HepG2 (cell line): ENCODE data around the gene SLC25A51. TPM values are rescaled to one million over a fixed set of nuclear protein-coding genes. Genes with fewer than 3 reads are reported as not detected.

Experiments
- ATAC-seq: fragments of 200-7000 bp; cut with Tn5 transposase; 3 replicates; pipeline ENCODE4 v1.9.1; 2020; ENCODE audit warnings: mild to moderate bottlenecking, moderate library complexity
- BruUV-seq: library from RNA; stranded (reverse); fragments of 400-500 nt; replicated peaks from 2 replicates; lab custom pipeline; 2021; lab: Mats Ljungman, UMichigan
- CTCF ChIA-PET: fragments of 300-600 bp; formaldehyde crosslinking; extraction: SDS; loops from one replicate; lab custom pipeline; 2021; ENCODE audit warnings: low total read pairs, inconsistent platforms, low intra/inter-chr PET ratio; lab: Yijun Ruan, JAX
- POLR2A ChIA-PET: fragments of 350-600 bp; sonication (Branson Sonifier 250); formaldehyde crosslinking; loops from one replicate; lab custom pipeline; 2020; ENCODE audit warnings: antibody characterized with exemption, inconsistent platforms; lab: Yijun Ruan, JAX
- DNase-seq: peaks from one replicate; pipeline ENCODE4 v3.0.0-alpha.2; 2015; ENCODE audit warnings: low spot score
- FAIRE-seq: peaks from 3 replicates; lab custom pipeline; 2011; peaks lifted over from hg19 to GRCh38; lab: Jason Lieb, UNC
- H2AFZ ChIP-seq: one replicate; pipeline ENCODE4 v1.6.1; 2011; ENCODE audit warnings: low read length, inconsistent platforms
- H3K27ac ChIP-seq: fragments of 300-600 bp; 3 replicates; pipeline ENCODE4 v1.8.0; 2011; ENCODE audit warnings: mixed run types, mild to moderate bottlenecking, mixed read lengths, low read length, inconsistent platforms; ENCODE audit not compliant: insufficient read depth; ENCODE audit errors: extremely low read length
- H3K27me3 ChIP-seq, 2 experiments: fragments of 200-600 bp in 1 of 2; 2 replicates in 1 of 2; 3 replicates in 1 of 2; pipeline versions ENCODE4 v1.6.0 to v1.8.0; 2011; ENCODE audit warnings: low read length in 2 of 2, mild to moderate bottlenecking in 2 of 2, moderate library complexity in 2 of 2, inconsistent platforms in 1 of 2; ENCODE audit not compliant: insufficient read depth in 2 of 2, control insufficient read depth in 1 of 2
- H3K36me3 ChIP-seq, 2 experiments: fragments of 200-600 bp in 1 of 2; replicated peaks in 1 of 2; 2 replicates in 1 of 2; 3 replicates in 1 of 2; pipeline versions ENCODE4 v1.5.1 to v1.8.0; 2011; ENCODE audit warnings: low read length in 2 of 2, inconsistent platforms in 1 of 2; ENCODE audit not compliant: insufficient read depth in 2 of 2, control insufficient read depth in 1 of 2
- H3K4me1 ChIP-seq: 2 replicates; pipeline ENCODE4 v1.5.1; 2012; ENCODE audit warnings: low read length, inconsistent platforms; ENCODE audit not compliant: insufficient read depth
- H3K4me2 ChIP-seq: 2 replicates; pipeline ENCODE4 v1.6.0; 2011; ENCODE audit warnings: low read depth, low read length, inconsistent platforms
- H3K4me3 ChIP-seq, 3 experiments: fragments of 200-600 bp in 1 of 3; sonication (generic), shearing (Covaris generic) in 1 of 3; replicated peaks in 1 of 3; 2 replicates each; pipeline ENCODE4 v1.5.1; 2011 to 2016; ENCODE audit warnings: low read length in 3 of 3, inconsistent platforms in 2 of 3, low read depth in 2 of 3, mild to moderate bottlenecking in 2 of 3, control low read depth in 1 of 3, mixed read lengths in 1 of 3; ENCODE audit not compliant: insufficient read depth in 1 of 3
- H3K79me2 ChIP-seq: one replicate; pipeline ENCODE4 v1.6.1; 2011; ENCODE audit warnings: low read length, inconsistent platforms; ENCODE audit not compliant: insufficient read depth
- H3K9ac ChIP-seq: 2 replicates; pipeline ENCODE4 v1.6.0; 2011; ENCODE audit warnings: mild to moderate bottlenecking, low read depth, low read length, inconsistent platforms; ENCODE audit not compliant: insufficient read depth
- H3K9me3 ChIP-seq: 2 replicates; pipeline ENCODE4 v1.5.1; 2012; ENCODE audit warnings: mild to moderate bottlenecking, low read length
- H4K20me1 ChIP-seq: 2 replicates; pipeline ENCODE4 v1.6.0; 2011; ENCODE audit warnings: inconsistent platforms, mild to moderate bottlenecking, low read length, moderate library complexity; ENCODE audit not compliant: insufficient read depth
- CCDC6 ChIP-seq: sonication (generic); formaldehyde crosslinking; IDR thresholded peaks from 2 replicates; pipeline ENCODE4 v1.8.1; 2022; ENCODE audit warnings: mild to moderate bottlenecking, missing genetic modification reagents, moderate library complexity
- EHMT2 ChIP-seq: fragments of 200-600 bp; sonication (generic); IDR thresholded peaks from 2 replicates; pipeline ENCODE4 v1.7.0; 2017; ENCODE audit warnings: antibody characterized with exemption, low read depth, low read length, borderline replicate concordance
- HNRNPL ChIP-seq: fragments of 200-400 bp; formaldehyde crosslinking; IDR thresholded peaks from 2 replicates; pipeline ENCODE4 v1.6.1; 2017; ENCODE audit warnings: mild to moderate bottlenecking, low read depth, low read length
- NFKBIZ ChIP-seq: IDR thresholded peaks from 2 replicates; pipeline ENCODE4 v1.6.1; 2018; ENCODE audit warnings: missing genetic modification reagents, missing compliant biosample characterization
- POLR2AphosphoS2 ChIP-seq: IDR thresholded peaks from 2 replicates; pipeline ENCODE4 v1.6.1; 2011; ENCODE audit warnings: low read depth, low read length, improper control_type of control experiment
- REL ChIP-seq: sonication (generic); formaldehyde crosslinking; conservative IDR thresholded peaks from 2 replicates; pipeline ENCODE4 v1.8.0; 2022; ENCODE audit warnings: mild to moderate bottlenecking, missing genetic modification reagents, moderate library complexity
- SRY ChIP-seq: sonication (generic); formaldehyde crosslinking; IDR thresholded peaks from 2 replicates; pipeline ENCODE4 v1.8.0; 2022; ENCODE audit warnings: mild to moderate bottlenecking, missing genetic modification reagents
- TRIM24 ChIP-seq: sonication (generic); formaldehyde crosslinking; IDR thresholded peaks from 2 replicates; pipeline ENCODE4 v1.8.0; 2022; ENCODE audit warnings: mild to moderate bottlenecking, missing genetic modification reagents
- ZBTB20 ChIP-seq: sonication (generic); formaldehyde crosslinking; IDR thresholded peaks from 2 replicates; pipeline ENCODE4 v1.8.1; 2023; ENCODE audit warnings: missing genetic modification reagents, low read depth, mild to moderate bottlenecking, borderline replicate concordance
- ZFP41 ChIP-seq: sonication (generic); formaldehyde crosslinking; IDR thresholded peaks from 2 replicates; pipeline ENCODE4 v1.4.0; 2020; ENCODE audit warnings: mild to moderate bottlenecking, missing genetic modification reagents, borderline replicate concordance
- ZFX ChIP-seq: sonication (generic); formaldehyde crosslinking; IDR thresholded peaks from 2 replicates; pipeline ENCODE4 v1.4.0; 2020; ENCODE audit warnings: mild to moderate bottlenecking, low read depth, missing genetic modification reagents, moderate library complexity
- ZNF557 ChIP-seq: sonication (generic); formaldehyde crosslinking; IDR thresholded peaks from 2 replicates; pipeline ENCODE4 v1.4.0; 2020; ENCODE audit warnings: missing genetic modification reagents
- ZNF792 ChIP-seq: IDR thresholded peaks from 2 replicates; pipeline ENCODE4 v1.6.1; 2016
- ZNF83 ChIP-seq: sonication (generic); formaldehyde crosslinking; IDR thresholded peaks from 2 replicates; pipeline ENCODE4 v1.4.0; 2020; ENCODE audit warnings: missing genetic modification reagents, mild to moderate bottlenecking, borderline replicate concordance
- WGBS: methylation state at CpG from one replicate; pipeline ENCODE4 v1.1.6; 2017; ENCODE audit warnings: low lambda C conversion rate; 5-methylcytosine and 5-hydroxymethylcytosine counted together
- in situ Hi-C: cut with HindIII; loops from 2 replicates; pipeline ENCODE4 v1.10.0; 2017; ENCODE audit warnings: low pct_unique_long_range_greater_than_20kb; ENCODE audit not compliant: extremely low pct_ligation_motif_present
- intact Hi-C: fragments of 100-400 bp; cut with micrococcal nuclease; formaldehyde crosslinking; loops from one replicate; pipeline ENCODE4 v1.10.0; 2022; ENCODE audit not compliant: unreplicated experiment
- polyA plus RNA-seq, 8 experiments: library from polyadenylated mRNA; depleted of rRNA in 3 of 8; stranded (reverse) in 7 of 8; unstranded in 1 of 8; fragments of >200 nt; fragmentation: Illumina TruSeq in 4 of 8; extraction: Trizol in 4 of 8; gene quantifications; 2 replicates each; pipeline versions ENCODE4 v1.2.1 to v1.2.3, GENCODE V29; 2011 to 2016; ENCODE audit warnings: low read depth in 4 of 8, missing spikeins in 1 of 8, mixed read lengths in 1 of 8; ENCODE audit not compliant: insufficient read depth in 1 of 8
- total RNA-seq, 5 experiments: library from RNA; depleted of rRNA; stranded (reverse); fragments of >200 nt; fragmentation: Illumina TruSeq; extraction: Trizol; gene quantifications; 2 replicates each; pipeline ENCODE4 v1.2.3, GENCODE V29; 2016; ENCODE audit warnings: low read depth in 1 of 5
- TF ChIP-seq, protein P1 (sequence below): sonication (generic); formaldehyde crosslinking; IDR thresholded peaks from 2 replicates; pipeline ENCODE4 v1.4.0; 2020; ENCODE audit warnings: missing genetic modification reagents
- TF ChIP-seq, protein P2 (sequence below): sonication (generic); formaldehyde crosslinking; IDR thresholded peaks from 2 replicates; pipeline ENCODE4 v1.8.0; 2022; ENCODE audit warnings: missing genetic modification reagents, mild to moderate bottlenecking, inconsistent platforms, borderline replicate concordance
- TF ChIP-seq, protein P3 (sequence below): sonication (generic); formaldehyde crosslinking; IDR thresholded peaks from 2 replicates; pipeline ENCODE4 v1.4.0; 2020; ENCODE audit warnings: mild to moderate bottlenecking, missing genetic modification reagents

Gene SLC25A51
- total and polyA plus RNA-seq, 2 of the 13 experiments (the other 11 are each of a cell fraction or from before 2014, with no cell fraction given): 14.6 to 37.7 TPM

DNA sequence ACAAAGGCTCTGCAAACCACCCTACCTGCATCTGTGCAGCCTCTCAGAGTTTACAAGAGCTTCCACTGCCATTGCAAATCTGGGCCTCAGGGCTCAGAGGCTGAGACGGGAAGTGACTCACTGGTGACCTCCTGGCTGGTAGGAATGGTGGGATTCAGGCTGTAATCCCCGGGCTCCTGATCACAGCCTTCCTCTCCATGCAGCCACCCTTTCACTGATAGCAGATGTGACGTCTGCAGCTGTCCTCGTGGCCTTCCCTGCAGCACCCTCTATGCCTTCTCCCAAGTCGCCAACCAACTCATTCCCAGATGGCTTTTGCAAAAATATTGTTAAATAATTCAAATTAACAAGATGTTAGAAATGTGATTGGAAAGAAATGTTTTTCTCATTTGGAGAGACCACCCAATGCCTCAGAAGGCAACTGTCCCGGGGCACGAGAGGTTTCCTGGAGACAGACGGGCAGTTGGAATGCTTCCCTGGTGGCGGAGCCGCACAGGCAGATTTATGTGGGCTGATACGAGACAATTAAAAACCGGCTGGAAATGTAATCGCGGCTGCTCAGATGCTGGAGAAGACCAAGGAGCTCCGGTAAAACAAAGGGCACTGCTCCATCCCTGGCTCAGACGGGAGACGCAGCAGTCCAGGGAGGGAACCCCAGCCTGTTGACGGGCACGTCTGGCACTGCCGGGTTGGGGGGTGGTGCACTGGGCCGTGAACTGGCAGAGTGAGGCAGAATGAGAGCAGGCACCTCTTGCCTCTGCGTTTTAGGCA lies 34.4 kb upstream of the SLC25A51 start (continued):
- TF ChIP-seq, protein P1, sequence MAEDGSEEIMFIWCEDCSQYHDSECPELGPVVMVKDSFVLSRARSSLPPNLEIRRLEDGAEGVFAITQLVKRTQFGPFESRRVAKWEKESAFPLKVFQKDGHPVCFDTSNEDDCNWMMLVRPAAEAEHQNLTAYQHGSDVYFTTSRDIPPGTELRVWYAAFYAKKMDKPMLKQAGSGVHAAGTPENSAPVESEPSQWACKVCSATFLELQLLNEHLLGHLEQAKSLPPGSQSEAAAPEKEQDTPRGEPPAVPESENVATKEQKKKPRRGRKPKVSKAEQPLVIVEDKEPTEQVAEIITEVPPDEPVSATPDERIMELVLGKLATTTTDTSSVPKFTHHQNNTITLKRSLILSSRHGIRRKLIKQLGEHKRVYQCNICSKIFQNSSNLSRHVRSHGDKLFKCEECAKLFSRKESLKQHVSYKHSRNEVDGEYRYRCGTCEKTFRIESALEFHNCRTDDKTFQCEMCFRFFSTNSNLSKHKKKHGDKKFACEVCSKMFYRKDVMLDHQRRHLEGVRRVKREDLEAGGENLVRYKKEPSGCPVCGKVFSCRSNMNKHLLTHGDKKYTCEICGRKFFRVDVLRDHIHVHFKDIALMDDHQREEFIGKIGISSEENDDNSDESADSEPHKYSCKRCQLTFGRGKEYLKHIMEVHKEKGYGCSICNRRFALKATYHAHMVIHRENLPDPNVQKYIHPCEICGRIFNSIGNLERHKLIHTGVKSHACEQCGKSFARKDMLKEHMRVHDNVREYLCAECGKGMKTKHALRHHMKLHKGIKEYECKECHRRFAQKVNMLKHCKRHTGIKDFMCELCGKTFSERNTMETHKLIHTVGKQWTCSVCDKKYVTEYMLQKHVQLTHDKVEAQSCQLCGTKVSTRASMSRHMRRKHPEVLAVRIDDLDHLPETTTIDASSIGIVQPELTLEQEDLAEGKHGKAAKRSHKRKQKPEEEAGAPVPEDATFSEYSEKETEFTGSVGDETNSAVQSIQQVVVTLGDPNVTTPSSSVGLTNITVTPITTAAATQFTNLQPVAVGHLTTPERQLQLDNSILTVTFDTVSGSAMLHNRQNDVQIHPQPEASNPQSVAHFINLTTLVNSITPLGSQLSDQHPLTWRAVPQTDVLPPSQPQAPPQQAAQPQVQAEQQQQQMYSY (CRISPR knock-in tag): no peak
- TF ChIP-seq, protein P2, sequence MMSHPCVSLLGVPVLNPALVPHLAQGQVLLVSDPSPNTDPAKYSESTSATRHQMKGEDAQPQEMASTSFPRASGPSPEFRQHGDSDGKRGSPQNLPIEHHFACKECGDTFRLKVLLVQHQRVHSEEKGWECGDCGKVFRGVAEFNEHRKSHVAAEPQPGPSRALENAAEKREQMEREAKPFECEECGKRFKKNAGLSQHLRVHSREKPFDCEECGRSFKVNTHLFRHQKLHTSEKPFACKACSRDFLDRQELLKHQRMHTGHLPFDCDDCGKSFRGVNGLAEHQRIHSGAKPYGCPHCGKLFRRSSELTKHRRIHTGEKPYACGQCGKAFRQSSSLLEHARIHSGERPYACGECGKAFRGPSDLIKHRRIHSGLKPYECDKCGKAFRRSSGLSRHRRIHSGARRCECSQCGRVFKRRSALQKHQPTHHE: no peak
- TF ChIP-seq SRY (CRISPR knock-in tag): no peak
- no peak for TF ChIP-seq EHMT2
- no peak for TF ChIP-seq NFKBIZ (CRISPR knock-in tag)
- TF ChIP-seq CCDC6 (CRISPR knock-in tag): no peak

DNA sequence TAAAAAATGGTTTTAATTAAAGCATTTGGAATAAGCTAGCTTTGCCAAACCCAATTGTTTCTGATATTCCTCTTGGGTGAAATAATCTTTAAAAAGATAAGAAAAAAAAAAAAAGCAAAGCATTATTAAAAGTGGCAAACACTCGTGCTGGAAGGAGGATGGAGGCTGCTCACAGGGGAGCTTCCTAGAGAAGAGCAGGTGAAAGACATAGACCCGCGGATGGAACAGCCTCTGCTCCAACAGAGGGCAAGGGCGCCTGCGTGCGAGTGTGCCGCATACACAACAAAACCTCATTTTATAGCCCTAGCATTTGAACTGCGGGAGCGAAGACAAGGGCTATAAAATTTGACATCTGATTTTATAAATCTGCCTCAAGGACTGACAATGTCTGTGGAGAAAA lies 33.4 kb upstream of the SLC25A51 start:
- in situ Hi-C loops (no loop called here), intact Hi-C loops (no loop called here)
- DNase-seq (no peak), ATAC-seq (no peak), FAIRE-seq (no peak)
- Histone ChIP-seq H3K9me3 (no peaks in the 10 kb centered on the region), H3K27ac (no peak overlapping the region), H3K27me3 (no peaks in the 10 kb centered on the region), H4K20me1 (peaks cover 5% of the 10 kb centered on the region; the same call in 1 of the 2 replicates), H3K4me3 (no peak overlapping the region), H3K36me3 (peaks cover 34 to 84% of the 10 kb centered on the region in 2 experiments), H3K79me2 (no peaks in the 10 kb centered on the region), H3K4me2 (no peak overlapping the region), H2AFZ (no peak overlapping the region), H3K9ac (no peak overlapping the region), H3K4me1 (peaks cover 30% of the 10 kb centered on the region)
- 92% methylated on average over 9 of the region's 9 CpGs for WGBS
- ChIA-PET CTCF (no interaction called here), POLR2A (no interaction called here)
- no TSS peak for BruUV-seq
- TF ChIP-seq ZBTB20: no peak
- TF ChIP-seq ZFP41: no peak
- no peak for TF ChIP-seq REL (CRISPR knock-in tag)
- no peak for TF ChIP-seq POLR2AphosphoS2
- TF ChIP-seq HNRNPL: no peak
- TF ChIP-seq, protein P3, sequence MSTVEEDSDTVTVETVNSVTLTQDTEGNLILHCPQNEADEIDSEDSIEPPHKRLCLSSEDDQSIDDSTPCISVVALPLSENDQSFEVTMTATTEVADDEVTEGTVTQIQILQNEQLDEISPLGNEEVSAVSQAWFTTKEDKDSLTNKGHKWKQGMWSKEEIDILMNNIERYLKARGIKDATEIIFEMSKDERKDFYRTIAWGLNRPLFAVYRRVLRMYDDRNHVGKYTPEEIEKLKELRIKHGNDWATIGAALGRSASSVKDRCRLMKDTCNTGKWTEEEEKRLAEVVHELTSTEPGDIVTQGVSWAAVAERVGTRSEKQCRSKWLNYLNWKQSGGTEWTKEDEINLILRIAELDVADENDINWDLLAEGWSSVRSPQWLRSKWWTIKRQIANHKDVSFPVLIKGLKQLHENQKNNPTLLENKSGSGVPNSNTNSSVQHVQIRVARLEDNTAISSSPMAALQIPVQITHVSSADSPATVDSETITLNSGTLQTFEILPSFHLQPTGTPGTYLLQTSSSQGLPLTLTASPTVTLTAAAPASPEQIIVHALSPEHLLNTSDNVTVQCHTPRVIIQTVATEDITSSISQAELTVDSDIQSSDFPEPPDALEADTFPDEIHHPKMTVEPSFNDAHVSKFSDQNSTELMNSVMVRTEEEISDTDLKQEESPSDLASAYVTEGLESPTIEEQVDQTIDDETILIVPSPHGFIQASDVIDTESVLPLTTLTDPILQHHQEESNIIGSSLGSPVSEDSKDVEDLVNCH: no peak
- no peak for TF ChIP-seq ZNF792 (CRISPR knock-in tag)
- TF ChIP-seq TRIM24 (CRISPR knock-in tag): no peak
- TF ChIP-seq ZNF557 (CRISPR knock-in tag): no peak
- TF ChIP-seq ZFX (CRISPR knock-in tag): no peak
- TF ChIP-seq ZNF83 (CRISPR knock-in tag): no peak
